CD8-positive, alpha-beta memory T cell (primary cell): ENCODE measurements around the gene ASB1. TPM values are rescaled to one million over a fixed set of nuclear protein-coding genes. Genes with fewer than 3 reads are reported as not detected.

Experiments used
- CTCF ChIA-PET: fragments of 350-600 bp; sonication (Branson Sonifier 250); formaldehyde crosslinking; loops from one replicate; lab custom pipeline; 2021; ENCODE audit warnings: antibody characterized with exemption; lab: Charles Lee
- POLR2A ChIA-PET: fragments of 350-600 bp; sonication (Branson Sonifier 250); formaldehyde crosslinking; loops from one replicate; lab custom pipeline; 2021; ENCODE audit warnings: antibody characterized with exemption; lab: Charles Lee
- DNase-seq, 5 donors: peaks; one replicate each; pipeline versions ENCODE4 v3.0.0 to v3.0.0-alpha.2; 2020 to 2022; ENCODE audit warnings: mixed read lengths in 1 of 5
- H3K27ac ChIP-seq: one replicate; pipeline ENCODE4 v1.7.0; 2013; ENCODE audit warnings: low read depth, mild to moderate bottlenecking, low read length, moderate library complexity
- H3K27me3 ChIP-seq: 2 replicates; pipeline ENCODE4 v1.7.0; 2013; ENCODE audit warnings: low read length, mild to moderate bottlenecking; ENCODE audit not compliant: insufficient read depth, poor library complexity, severe bottlenecking
- H3K36me3 ChIP-seq: 2 replicates; pipeline ENCODE4 v1.7.0; 2013; ENCODE audit warnings: mild to moderate bottlenecking, low read length, moderate library complexity; ENCODE audit not compliant: insufficient read depth
- H3K4me1 ChIP-seq: 2 replicates; pipeline ENCODE4 v1.7.0; 2013; ENCODE audit warnings: mild to moderate bottlenecking, low read length, moderate library complexity; ENCODE audit not compliant: insufficient read depth
- H3K4me3 ChIP-seq: 2 replicates; pipeline ENCODE4 v1.7.0; 2013; ENCODE audit warnings: mild to moderate bottlenecking, low read length
- H3K9me3 ChIP-seq: 2 replicates; pipeline ENCODE4 v1.7.0; 2013; ENCODE audit warnings: mild to moderate bottlenecking, low read length
- H3K27ac Mint-ChIP-seq, 8 donors: one replicate each; pipeline ENCODE4 v1.8.0; 2020 to 2021; ENCODE audit warnings: mixed read lengths in 8 of 8, mild to moderate bottlenecking in 6 of 8, inconsistent platforms in 3 of 8, moderate library complexity in 3 of 8
- H3K27me3 Mint-ChIP-seq, 2 donors: one replicate each; pipeline ENCODE4 v1.8.0; 2020 to 2021; ENCODE audit warnings: mixed read lengths in 2 of 2, mild to moderate bottlenecking in 1 of 2, moderate library complexity in 1 of 2
- H3K36me3 Mint-ChIP-seq, 3 donors: one replicate each; pipeline ENCODE4 v1.8.0; 2020 to 2021; ENCODE audit warnings: mixed read lengths in 3 of 3, inconsistent platforms in 1 of 3, mild to moderate bottlenecking in 1 of 3
- H3K4me1 Mint-ChIP-seq, 3 donors: one replicate each; pipeline ENCODE4 v1.8.0; 2020 to 2021; ENCODE audit warnings: mixed read lengths in 3 of 3, inconsistent platforms in 1 of 3, mild to moderate bottlenecking in 1 of 3
- H3K4me3 Mint-ChIP-seq, 7 donors: one replicate each; pipeline ENCODE4 v1.8.0; 2020 to 2021; ENCODE audit warnings: mixed read lengths in 7 of 7, mild to moderate bottlenecking in 6 of 7, moderate library complexity in 4 of 7, inconsistent platforms in 2 of 7
- H3K9me3 Mint-ChIP-seq, 5 donors: one replicate each; pipeline ENCODE4 v1.8.0; 2020 to 2022; ENCODE audit warnings: mixed read lengths in 5 of 5, mild to moderate bottlenecking in 3 of 5, moderate library complexity in 2 of 5, inconsistent platforms in 1 of 5
- polyA plus RNA-seq: library from polyadenylated mRNA; unstranded; fragments of 300-500 nt; fragmentation: Illumina TruSeq; gene quantifications from one replicate; pipeline ENCODE4 v1.2.3, GENCODE V29; 2021
- total RNA-seq, 2 experiments: library from RNA; stranded (reverse); gene quantifications; one replicate each; pipeline ENCODE4 v1.2.3, GENCODE V29; 2021

Gene ASB1
- total and polyA plus RNA-seq, 3 experiments from 2014 or later: 25.9 to 41.9 (median 41.8) TPM

DNA sequence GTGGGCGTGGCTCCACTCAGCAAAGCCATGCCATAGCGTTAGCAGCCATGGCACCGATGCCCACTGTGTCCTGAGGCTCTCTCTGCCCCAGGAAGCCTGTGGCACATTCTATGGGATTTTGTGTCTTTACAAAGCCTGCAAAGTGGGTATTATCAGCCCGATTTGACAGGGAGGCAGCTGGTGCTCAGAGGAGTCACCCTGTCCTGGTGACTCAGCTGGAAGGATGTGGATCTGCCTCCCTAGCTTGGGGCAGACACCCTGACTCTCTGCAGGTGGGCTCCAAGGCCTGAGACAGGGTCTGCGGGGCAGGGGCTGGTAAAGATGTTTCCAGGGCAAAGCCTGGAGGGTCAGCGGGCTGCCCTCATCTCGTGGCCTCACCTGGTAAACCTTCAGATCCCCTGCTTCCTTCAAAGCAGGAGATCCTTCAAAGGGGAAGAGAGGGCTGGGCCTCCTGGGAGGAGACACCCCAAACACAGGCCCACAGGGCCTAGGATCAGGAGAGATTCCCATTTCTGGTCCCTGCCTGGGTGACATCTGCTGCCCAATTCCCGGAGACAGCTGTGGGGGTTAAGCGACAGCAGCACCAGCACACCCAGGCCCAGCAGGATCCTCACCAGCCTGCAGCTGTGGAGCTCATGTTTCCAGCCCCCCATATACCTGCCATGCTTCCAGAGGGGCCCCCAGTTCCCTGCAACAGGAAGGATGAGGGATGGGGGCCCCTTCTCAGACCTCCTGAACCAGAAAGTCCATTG lies 3.0 kb upstream of the ASB1 start:
- Histone ChIP-seq H3K9me3 (no peaks in the 10 kb centered on the region), H3K36me3 (no peaks in the 10 kb centered on the region), H3K27me3 (no peaks in the 10 kb centered on the region), H3K4me3 (no peak overlapping the region), H3K4me1 (peaks cover 23% of the 10 kb centered on the region), H3K27ac (no peak overlapping the region)
- ChIA-PET CTCF (no interaction called here), POLR2A (no interaction called here)
- H3K27ac Mint-ChIP-seq: peak overlapping the region in 4 of 8 donors; percentile 6 to 75 (median 56)
- peaks cover 0 to 12% (median 0%) of the 10 kb centered on the region in 3 donors for H3K36me3 Mint-ChIP-seq
- H3K4me3 Mint-ChIP-seq: peak overlapping the region in 2 of 7 donors; percentile 72 to 83
- H3K27me3 Mint-ChIP-seq: no peaks in the 10 kb centered on the region
- peaks cover 22 to 29% (median 27%) of the 10 kb centered on the region in 3 donors for H3K4me1 Mint-ChIP-seq
- no peak for DNase-seq
- H3K9me3 Mint-ChIP-seq: no peaks in the 10 kb centered on the region

DNA sequence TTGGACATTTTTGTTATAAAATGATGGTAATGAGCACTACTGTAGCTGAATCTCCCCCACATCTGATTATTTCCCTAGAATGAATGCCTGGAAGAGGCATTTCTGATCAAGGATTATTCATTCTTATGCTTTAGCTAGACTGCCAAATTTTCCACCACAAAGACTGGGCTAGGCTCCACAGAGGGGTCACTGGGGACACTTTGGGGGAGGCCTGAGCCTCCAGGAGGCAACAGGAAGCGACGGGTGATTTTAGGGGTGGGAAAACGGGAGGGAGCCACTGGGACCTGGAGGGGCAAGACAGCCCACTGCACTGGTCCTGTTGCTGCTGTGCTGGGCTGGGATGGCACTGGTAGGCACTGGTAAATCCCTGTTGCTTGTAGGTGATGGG lies 2.4 kb upstream of the ASB1 start:
- ChIA-PET POLR2A (no interaction called here), CTCF (no interaction called here)
- peak overlapping the region in 7 of 8 donors; percentile 48 to 92 (median 75) for H3K27ac Mint-ChIP-seq

DNA sequence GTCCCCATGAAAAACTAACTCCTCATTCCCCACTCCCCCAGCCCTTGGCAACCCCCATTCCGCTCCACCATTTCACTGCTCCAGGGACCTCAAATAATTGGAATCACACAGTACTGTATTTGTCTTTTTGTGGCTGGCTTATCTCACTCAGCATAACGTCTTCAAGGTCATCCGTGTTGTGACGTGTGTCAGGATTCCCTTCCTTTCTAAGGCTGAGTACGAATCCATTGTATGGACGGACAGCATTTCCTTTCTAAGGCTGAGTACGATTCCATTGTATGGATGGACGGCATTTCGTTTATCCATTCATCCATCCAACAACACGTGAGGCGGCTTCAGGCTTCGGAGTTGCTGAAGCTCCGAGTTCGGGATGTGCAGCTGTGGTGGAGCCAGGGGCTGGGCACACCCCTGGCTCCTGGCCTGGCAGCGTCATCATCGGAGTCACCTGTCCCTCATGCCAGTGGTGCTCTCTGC lies 1.2 kb upstream of the ASB1 start:
- H3K4me3 Mint-ChIP-seq: peak overlapping the region; percentile 41 to 95 (median 70)

More for the DNA sequence above, 2.4 kb upstream of the ASB1 start:
- H3K27me3 Mint-ChIP-seq: no peaks in the 10 kb centered on the region
- Histone ChIP-seq H3K4me1 (peaks cover 29% of the 10 kb centered on the region), H3K9me3 (no peaks in the 10 kb centered on the region), H3K27me3 (no peaks in the 10 kb centered on the region), H3K4me3 (no peak overlapping the region), H3K36me3 (no peaks in the 10 kb centered on the region), H3K27ac (no peak overlapping the region)
- no peaks in the 10 kb centered on the region for H3K9me3 Mint-ChIP-seq
- peaks cover 0 to 14% (median 0%) of the 10 kb centered on the region in 3 donors for H3K36me3 Mint-ChIP-seq
- H3K4me1 Mint-ChIP-seq: peaks cover 26 to 35% (median 32%) of the 10 kb centered on the region in 3 donors
- no peak for DNase-seq
- peak overlapping the region in 6 of 7 donors; percentile 34 to 83 (median 66) for H3K4me3 Mint-ChIP-seq

DNA sequence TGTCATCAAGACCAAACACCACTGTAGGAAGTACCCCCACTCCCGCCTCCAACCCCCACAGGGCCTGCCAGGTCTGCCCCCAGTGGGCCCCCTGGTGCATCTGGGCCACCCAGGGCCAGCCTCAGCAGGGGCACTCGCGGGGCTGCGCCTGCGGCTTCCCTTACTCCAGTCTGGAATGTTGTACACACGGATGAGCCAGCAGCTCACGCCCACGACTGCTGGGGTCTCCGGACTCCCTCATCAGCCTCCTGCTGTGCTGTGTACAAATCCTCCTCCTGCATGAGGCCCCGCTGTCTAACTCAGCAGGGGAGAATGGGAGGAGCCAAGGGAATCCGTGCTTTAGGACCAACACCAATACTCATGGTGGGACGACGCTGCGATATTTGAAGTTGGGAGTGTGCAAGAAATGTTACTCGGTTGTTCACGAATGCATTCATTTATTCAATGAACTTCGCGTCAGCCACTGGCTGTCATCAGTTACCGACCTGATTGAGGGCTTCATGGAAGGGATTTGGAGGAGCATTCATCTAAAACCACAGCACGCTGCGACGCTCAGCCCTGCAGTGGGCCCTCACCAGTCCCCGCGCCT lies 654 bp upstream of the ASB1 start:
- no peaks in the 10 kb centered on the region for H3K27me3 Mint-ChIP-seq
- Histone ChIP-seq H3K4me3 (peak overlapping the region; percentile 91), H3K27ac (peak overlapping the region; percentile 92), H3K9me3 (no peaks in the 10 kb centered on the region), H3K4me1 (peaks cover 31% of the 10 kb centered on the region), H3K27me3 (no peaks in the 10 kb centered on the region), H3K36me3 (peaks cover 5% of the 10 kb centered on the region)
- H3K27ac Mint-ChIP-seq: peak overlapping the region; percentile 90 to 97 (median 94)
- H3K36me3 Mint-ChIP-seq: peaks cover 4 to 26% (median 9%) of the 10 kb centered on the region in 3 donors
- H3K9me3 Mint-ChIP-seq: no peaks in the 10 kb centered on the region
- DNase-seq: no peak
- H3K4me3 Mint-ChIP-seq: peak overlapping the region; percentile 86 to 95 (median 91)
- POLR2A ChIA-PET: no interaction called here
- CTCF ChIA-PET: no interaction called here
- peaks cover 39 to 50% (median 49%) of the 10 kb centered on the region in 3 donors for H3K4me1 Mint-ChIP-seq

More for the DNA sequence above, 1.2 kb upstream of the ASB1 start:
- H3K9me3 ChIP-seq: no peaks in the 10 kb centered on the region
- CTCF ChIA-PET: no interaction called here
- no peak overlapping the region for H3K4me3 ChIP-seq
- DNase-seq: no peak
- Mint-ChIP-seq H3K4me1 (peaks cover 34 to 46% (median 43%) of the 10 kb centered on the region in 3 donors), H3K27ac (peak overlapping the region in 6 of 8 donors; percentile 48 to 95 (median 64)), H3K9me3 (no peaks in the 10 kb centered on the region), H3K27me3 (no peaks in the 10 kb centered on the region), H3K36me3 (peaks cover 4 to 21% (median 7%) of the 10 kb centered on the region in 3 donors)
- H3K27ac ChIP-seq: peak overlapping the region; percentile 92
- H3K27me3 ChIP-seq: no peaks in the 10 kb centered on the region
- H3K36me3 ChIP-seq: peaks cover 4% of the 10 kb centered on the region
- POLR2A ChIA-PET: no interaction called here
- H3K4me1 ChIP-seq: peaks cover 31% of the 10 kb centered on the region

DNA sequence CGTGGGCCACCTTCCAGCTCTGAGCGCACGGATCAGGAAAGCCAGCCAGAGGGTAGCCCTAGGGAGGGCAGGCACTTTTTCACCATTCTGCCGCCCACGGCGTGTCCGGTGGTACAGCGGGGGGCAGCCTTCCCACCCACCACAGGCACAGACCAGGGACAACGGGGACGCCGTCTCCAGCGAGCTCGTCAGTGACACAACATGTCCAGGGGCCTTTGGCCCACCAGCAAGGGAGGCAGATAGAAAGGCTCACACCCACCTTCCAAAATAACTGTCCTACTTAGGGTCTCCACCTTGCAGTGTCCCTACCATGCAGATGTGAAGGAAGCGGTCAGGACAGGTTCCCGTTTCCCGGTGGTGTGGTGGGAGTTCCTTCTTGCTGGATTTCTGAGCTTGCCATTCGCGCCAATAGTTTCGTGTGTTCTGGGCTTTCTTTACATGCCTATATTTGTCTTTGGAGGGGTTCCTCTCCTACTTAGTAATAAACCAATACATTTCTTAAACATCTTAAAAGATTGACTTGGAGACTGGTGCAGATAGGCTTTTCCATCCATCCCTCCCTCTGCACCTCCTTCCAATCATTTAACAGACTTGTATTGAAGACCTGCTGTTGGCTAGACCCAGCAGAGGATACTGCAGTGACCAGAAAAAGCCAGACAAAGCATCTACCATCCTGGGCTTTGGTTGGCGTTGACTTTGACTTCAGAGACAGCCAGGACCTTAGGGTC lies 872 bp downstream of the ASB1 start:
- Histone ChIP-seq H3K27ac (peak overlapping the region; percentile 92), H3K4me3 (peak overlapping the region; percentile 91), H3K36me3 (peaks cover 5% of the 10 kb centered on the region), H3K27me3 (no peaks in the 10 kb centered on the region), H3K9me3 (no peaks in the 10 kb centered on the region), H3K4me1 (peaks cover 31% of the 10 kb centered on the region)
- Mint-ChIP-seq H3K27me3 (no peaks in the 10 kb centered on the region), H3K27ac (peak overlapping the region; percentile 74 to 95 (median 94)), H3K4me3 (peak overlapping the region; percentile 91 to 95 (median 93)), H3K9me3 (no peaks in the 10 kb centered on the region), H3K36me3 (peaks cover 4 to 39% (median 9%) of the 10 kb centered on the region in 3 donors), H3K4me1 (peaks cover 51 to 64% (median 63%) of the 10 kb centered on the region in 3 donors)
- DNase-seq: no peak
- ChIA-PET CTCF (no interaction called here), POLR2A (no interaction called here)

DNA sequence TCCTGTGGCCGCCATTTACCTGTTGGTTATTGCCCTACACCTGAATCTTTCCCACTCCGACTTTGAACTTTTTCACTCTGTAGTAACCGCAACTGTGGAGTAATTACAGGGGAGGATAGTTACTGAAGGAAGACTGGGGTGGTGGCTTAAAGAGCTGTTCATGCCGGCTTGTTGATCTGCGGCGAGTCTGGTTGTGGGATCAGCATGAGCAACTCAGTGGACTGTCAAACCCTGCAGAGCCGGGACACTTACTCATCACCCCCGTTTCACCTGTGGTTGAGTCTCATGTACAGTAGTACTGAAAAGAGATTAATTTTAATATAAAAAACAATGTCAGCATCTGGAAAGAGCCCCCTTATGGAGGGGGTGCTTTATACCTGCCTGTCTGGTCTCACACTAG lies 2.1 kb downstream of the ASB1 start:
- H3K27me3 ChIP-seq: no peaks in the 10 kb centered on the region
- H3K36me3 Mint-ChIP-seq: peaks cover 4 to 50% (median 9%) of the 10 kb centered on the region in 3 donors
- no peak overlapping the region for H3K27ac ChIP-seq
- H3K4me3 ChIP-seq: no peak overlapping the region
- DNase-seq: no peak
- peaks cover 56 to 73% (median 70%) of the 10 kb centered on the region in 3 donors for H3K4me1 Mint-ChIP-seq
- H3K4me3 Mint-ChIP-seq: peak overlapping the region; percentile 37 to 95 (median 60)
- ChIA-PET POLR2A (no interaction called here), CTCF (no interaction called here)
- peaks cover 14% of the 10 kb centered on the region for H3K36me3 ChIP-seq
- H3K4me1 ChIP-seq: peaks cover 31% of the 10 kb centered on the region
- peak overlapping the region in 6 of 8 donors; percentile 14 to 95 (median 94) for H3K27ac Mint-ChIP-seq
- H3K9me3 ChIP-seq: no peaks in the 10 kb centered on the region
- no peaks in the 10 kb centered on the region for H3K9me3 Mint-ChIP-seq
- H3K27me3 Mint-ChIP-seq: peaks cover 0 to 2% of the 10 kb centered on the region in 2 donors

DNA sequence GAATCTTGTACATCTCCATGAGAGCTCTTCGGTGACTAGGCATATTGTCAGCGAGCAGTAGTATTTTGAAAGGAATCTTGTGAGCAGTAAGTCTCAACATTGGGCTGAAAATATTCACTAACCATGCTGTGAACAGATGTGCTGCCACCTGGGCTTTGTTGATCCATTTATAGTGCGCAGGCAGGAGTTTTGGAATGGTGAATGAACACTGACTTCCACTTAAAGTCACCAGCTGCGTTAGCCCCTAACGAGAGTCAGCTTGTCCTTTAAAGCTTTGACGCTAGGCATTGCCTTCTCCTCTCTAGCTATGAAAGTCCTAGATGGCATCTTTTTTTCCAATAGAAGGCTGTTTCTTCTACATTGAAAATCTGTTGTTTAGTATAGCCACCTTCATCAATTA lies 4.1 kb downstream of the ASB1 start:
- peaks cover 26% of the 10 kb centered on the region for H3K36me3 ChIP-seq
- H3K27me3 Mint-ChIP-seq: peaks cover 0 to 2% of the 10 kb centered on the region in 2 donors
- H3K4me3 ChIP-seq: no peak overlapping the region
- H3K27ac Mint-ChIP-seq: peak overlapping the region in 6 of 8 donors; percentile 47 to 90 (median 73)
- H3K4me1 ChIP-seq: peaks cover 26% of the 10 kb centered on the region
- no peak overlapping the region for H3K27ac ChIP-seq
- peaks cover 9 to 69% (median 11%) of the 10 kb centered on the region in 3 donors for H3K36me3 Mint-ChIP-seq
- peak overlapping the region in 1 of 7 donors; percentile 25 for H3K4me3 Mint-ChIP-seq
- no peaks in the 10 kb centered on the region for H3K9me3 Mint-ChIP-seq
- H3K27me3 ChIP-seq: no peaks in the 10 kb centered on the region
- peaks cover 60 to 79% (median 69%) of the 10 kb centered on the region in 3 donors for H3K4me1 Mint-ChIP-seq
- no peak for DNase-seq
- CTCF ChIA-PET: no interaction called here
- H3K9me3 ChIP-seq: no peaks in the 10 kb centered on the region
- POLR2A ChIA-PET: no interaction called here
